ENCODE measurements around the gene ASS1. TPM values are rescaled to one million over a fixed set of nuclear protein-coding genes. Genes with fewer than 3 reads are reported as not detected.

The ASS1 gene
- total and polyA plus RNA-seq, 2 of the 13 experiments (the other 11 are each of a cell fraction or from before 2014, with no cell fraction given): 77.6 to 122 TPM

DNA sequence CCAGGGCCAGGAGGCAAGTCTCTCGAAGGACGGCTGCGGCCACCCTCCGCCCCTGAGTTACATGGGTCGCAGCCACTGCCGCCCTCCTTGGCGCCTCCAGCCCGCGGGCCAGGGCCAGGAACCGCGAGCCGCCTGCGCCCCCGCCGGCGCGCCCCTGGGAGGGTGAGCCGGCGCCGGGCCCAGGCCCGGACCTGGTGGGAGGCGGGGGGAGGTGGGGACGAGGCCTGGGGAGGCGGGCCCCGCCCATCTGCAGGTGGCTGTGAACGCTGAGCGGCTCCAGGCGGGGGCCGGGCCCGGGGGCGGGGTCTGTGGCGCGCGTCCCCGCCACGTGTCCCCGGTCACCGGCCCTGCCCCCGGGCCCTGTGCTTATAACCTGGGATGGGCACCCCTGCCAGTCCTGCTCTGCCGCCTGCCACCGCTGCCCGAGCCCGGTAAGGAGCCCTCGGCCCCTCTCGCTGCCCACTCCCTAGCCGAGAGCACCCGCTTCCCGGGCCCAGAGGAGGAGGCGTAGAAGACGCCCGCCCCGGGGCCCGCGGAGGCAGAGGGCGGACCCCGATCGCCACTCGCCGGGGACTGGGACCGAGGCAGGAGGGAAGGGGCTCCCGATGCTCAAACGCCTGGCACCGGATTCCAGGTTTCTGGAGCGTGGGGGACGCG is at the start of gene ASS1 (continued):
- TF ChIP-seq, protein P1, sequence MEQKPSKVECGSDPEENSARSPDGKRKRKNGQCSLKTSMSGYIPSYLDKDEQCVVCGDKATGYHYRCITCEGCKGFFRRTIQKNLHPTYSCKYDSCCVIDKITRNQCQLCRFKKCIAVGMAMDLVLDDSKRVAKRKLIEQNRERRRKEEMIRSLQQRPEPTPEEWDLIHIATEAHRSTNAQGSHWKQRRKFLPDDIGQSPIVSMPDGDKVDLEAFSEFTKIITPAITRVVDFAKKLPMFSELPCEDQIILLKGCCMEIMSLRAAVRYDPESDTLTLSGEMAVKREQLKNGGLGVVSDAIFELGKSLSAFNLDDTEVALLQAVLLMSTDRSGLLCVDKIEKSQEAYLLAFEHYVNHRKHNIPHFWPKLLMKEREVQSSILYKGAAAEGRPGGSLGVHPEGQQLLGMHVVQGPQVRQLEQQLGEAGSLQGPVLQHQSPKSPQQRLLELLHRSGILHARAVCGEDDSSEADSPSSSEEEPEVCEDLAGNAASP (CRISPR knock-in tag; IDR thresholded peaks at IDR 0.05; ENCODE audit: borderline replicate concordance): no peak
- TF ChIP-seq HNRNPLL (IDR thresholded peaks at IDR 0.05; ENCODE audit: low read depth, low read length, poor library complexity, severe bottlenecking) (peak; percentile 29), ZNF737 (CRISPR knock-in tag; IDR thresholded peaks at IDR 0.05; ENCODE audit: borderline replicate concordance) (no peak), ZNF180 (CRISPR knock-in tag; IDR thresholded peaks at IDR 0.05; ENCODE audit: borderline replicate concordance, low read depth) (no peak), ZFP90 (CRISPR knock-in tag; IDR thresholded peaks at IDR 0.05; ENCODE audit: borderline replicate concordance) (no peak), KMT2A (CRISPR knock-in tag; IDR thresholded peaks at IDR 0.05) (no peak), KAT8 (CRISPR knock-in tag; IDR thresholded peaks at IDR 0.05) (no peak)
- TF ChIP-seq, protein P2, sequence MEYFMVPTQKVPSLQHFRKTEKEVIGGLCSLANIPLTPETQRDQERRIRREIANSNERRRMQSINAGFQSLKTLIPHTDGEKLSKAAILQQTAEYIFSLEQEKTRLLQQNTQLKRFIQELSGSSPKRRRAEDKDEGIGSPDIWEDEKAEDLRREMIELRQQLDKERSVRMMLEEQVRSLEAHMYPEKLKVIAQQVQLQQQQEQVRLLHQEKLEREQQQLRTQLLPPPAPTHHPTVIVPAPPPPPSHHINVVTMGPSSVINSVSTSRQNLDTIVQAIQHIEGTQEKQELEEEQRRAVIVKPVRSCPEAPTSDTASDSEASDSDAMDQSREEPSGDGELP (IDR thresholded peaks at IDR 0.05; ENCODE audit: borderline replicate concordance, low read depth): no peak
- TF ChIP-seq, protein P3, sequence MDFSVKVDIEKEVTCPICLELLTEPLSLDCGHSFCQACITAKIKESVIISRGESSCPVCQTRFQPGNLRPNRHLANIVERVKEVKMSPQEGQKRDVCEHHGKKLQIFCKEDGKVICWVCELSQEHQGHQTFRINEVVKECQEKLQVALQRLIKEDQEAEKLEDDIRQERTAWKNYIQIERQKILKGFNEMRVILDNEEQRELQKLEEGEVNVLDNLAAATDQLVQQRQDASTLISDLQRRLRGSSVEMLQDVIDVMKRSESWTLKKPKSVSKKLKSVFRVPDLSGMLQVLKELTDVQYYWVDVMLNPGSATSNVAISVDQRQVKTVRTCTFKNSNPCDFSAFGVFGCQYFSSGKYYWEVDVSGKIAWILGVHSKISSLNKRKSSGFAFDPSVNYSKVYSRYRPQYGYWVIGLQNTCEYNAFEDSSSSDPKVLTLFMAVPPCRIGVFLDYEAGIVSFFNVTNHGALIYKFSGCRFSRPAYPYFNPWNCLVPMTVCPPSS (IDR thresholded peaks at IDR 0.05): no peak

Data from HepG2 (cell line).